ENCODE data around the gene SRPX. TPM values are rescaled to one million over a fixed set of nuclear protein-coding genes. Genes with fewer than 3 reads are reported as not detected.

SRPX gene
- total and polyA plus RNA-seq, 2 donors (not counting 1 experiment from before 2014, with no cell fraction given), result 0.59 TPM; not detected in 1

DNA sequence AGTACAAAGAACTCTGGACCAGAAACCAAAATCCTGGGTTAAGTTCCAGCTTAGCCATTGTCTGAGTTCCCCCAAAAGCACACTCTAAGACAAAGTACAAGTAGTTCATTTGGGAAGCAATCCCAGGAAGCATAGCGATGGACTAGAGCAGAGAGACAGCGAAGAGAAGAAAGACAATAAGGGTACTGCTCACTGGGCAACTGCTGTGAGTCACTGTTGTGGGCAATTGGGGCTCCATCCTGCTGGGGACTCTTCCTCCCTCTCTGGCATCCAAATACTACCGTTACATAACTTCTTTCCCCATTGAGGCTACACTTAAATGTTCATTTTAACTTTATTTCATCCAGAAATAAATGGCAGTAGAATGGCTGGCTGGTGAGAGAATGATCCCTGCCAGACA is 14.1 kb downstream of the SRPX start:
- peaks cover 3 to 4% of the 10 kb centered on the region in 2 donors for H3K4me1 ChIP-seq (ENCODE audit: control insufficient read depth in 2 of 2, insufficient read depth in 2 of 2, low read length in 2 of 2)
- Mint-ChIP-seq H3K4me1 (peaks cover 6% of the 10 kb centered on the region), H3K27me3 (no peaks in the 10 kb centered on the region), H3K27ac (no peak overlapping the region), H3K9me3 (ENCODE audit: insufficient read depth) (peaks cover 4% of the 10 kb centered on the region), H3K4me3 (no peak overlapping the region)
- peaks cover 0 to 10% (median 4%) of the 10 kb centered on the region in 3 donors for H3K9me3 ChIP-seq (ENCODE audit: control extremely low read depth in 1 of 3, control insufficient read depth in 2 of 3, insufficient read depth in 1 of 3, low read length in 2 of 3)
- H3K4me2 ChIP-seq (replicated peaks; ENCODE audit: low read depth, low read length, poor library complexity, severe bottlenecking), result no peak overlapping the region
- no peak overlapping the region for H3K4me3 ChIP-seq (ENCODE audit: control extremely low read depth in 1 of 5, extremely low read depth in 1 of 5, insufficient read depth in 1 of 5, low read depth in 2 of 5, low read length in 4 of 5)
- DNase-seq (no peak), ATAC-seq (ENCODE audit: low read depth) (no peak)
- no peak overlapping the region for H3K27ac ChIP-seq (ENCODE audit: low read length in 2 of 2)
- TF ChIP-seq, protein P1, sequence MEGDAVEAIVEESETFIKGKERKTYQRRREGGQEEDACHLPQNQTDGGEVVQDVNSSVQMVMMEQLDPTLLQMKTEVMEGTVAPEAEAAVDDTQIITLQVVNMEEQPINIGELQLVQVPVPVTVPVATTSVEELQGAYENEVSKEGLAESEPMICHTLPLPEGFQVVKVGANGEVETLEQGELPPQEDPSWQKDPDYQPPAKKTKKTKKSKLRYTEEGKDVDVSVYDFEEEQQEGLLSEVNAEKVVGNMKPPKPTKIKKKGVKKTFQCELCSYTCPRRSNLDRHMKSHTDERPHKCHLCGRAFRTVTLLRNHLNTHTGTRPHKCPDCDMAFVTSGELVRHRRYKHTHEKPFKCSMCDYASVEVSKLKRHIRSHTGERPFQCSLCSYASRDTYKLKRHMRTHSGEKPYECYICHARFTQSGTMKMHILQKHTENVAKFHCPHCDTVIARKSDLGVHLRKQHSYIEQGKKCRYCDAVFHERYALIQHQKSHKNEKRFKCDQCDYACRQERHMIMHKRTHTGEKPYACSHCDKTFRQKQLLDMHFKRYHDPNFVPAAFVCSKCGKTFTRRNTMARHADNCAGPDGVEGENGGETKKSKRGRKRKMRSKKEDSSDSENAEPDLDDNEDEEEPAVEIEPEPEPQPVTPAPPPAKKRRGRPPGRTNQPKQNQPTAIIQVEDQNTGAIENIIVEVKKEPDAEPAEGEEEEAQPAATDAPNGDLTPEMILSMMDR (IDR thresholded peaks at IDR 0.05), result no peak
- no peak for TF ChIP-seq EZH2 (IDR thresholded peaks at IDR 0.05; ENCODE audit: borderline replicate concordance, insufficient read depth, low read depth, low read length, poor library complexity, severe bottlenecking)
- no peak overlapping the region for H2AFZ ChIP-seq (ENCODE audit: insufficient read depth, low read depth, low read length, poor library complexity, severe bottlenecking)
- no CpG with 5 or more reads among the region's 3 CpGs for WGBS (ENCODE audit: insufficient coverage)
- ChIA-PET POLR2A (no interaction called here), CTCF (no interaction called here)
- intact Hi-C loops (cut with micrococcal nuclease), result loop anchor here (10.0 kb wide), 1 partner anchor 78 kb away; no protein-coding TSS in a partner anchor
- no peaks in the 10 kb centered on the region for H3K79me2 ChIP-seq (ENCODE audit: control insufficient read depth, insufficient read depth, low read length)
- H3K36me3 ChIP-seq (replicated peaks in 1 of 2; ENCODE audit: control extremely low read depth in 1 of 2, control insufficient read depth in 1 of 2, extremely low read depth in 1 of 2, insufficient read depth in 2 of 2, low read length in 1 of 2), result no peaks in the 10 kb centered on the region
- H3K9ac ChIP-seq (ENCODE audit: low read length), result no peak overlapping the region
- H3K27me3 ChIP-seq (replicated peaks in 1 of 4; ENCODE audit: control extremely low read depth in 1 of 4, control insufficient read depth in 3 of 4, insufficient read depth in 4 of 4, low read length in 3 of 4), result no peaks in the 10 kb centered on the region
- no peaks in the 10 kb centered on the region for H4K20me1 ChIP-seq (ENCODE audit: control insufficient read depth, insufficient read depth, low read length, poor library complexity, severe bottlenecking)

DNA sequence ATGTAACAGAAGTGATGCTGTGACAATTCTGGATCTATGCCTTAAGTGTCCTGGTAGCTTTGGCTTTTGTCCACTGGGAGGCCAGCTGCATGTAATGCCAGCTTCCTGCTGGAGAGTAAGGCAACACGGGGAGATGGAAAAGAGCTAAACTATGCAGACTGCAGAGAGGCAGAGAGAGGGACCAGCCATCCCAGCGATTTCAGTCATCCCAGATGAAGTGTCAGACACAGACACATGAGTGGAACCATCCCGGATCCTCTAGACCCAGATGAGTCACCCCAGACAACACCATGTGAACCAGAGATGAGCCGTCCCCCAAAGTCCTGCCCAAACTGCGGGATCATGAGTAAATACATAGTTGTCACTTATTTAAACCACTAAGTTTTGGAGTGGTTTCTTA is 14.6 kb downstream of the SRPX start:
- Histone ChIP-seq H3K79me2 (ENCODE audit: control insufficient read depth, insufficient read depth, low read length) (no peaks in the 10 kb centered on the region), H4K20me1 (ENCODE audit: control insufficient read depth, insufficient read depth, low read length, poor library complexity, severe bottlenecking) (no peaks in the 10 kb centered on the region), H3K4me1 (ENCODE audit: control insufficient read depth in 2 of 2, insufficient read depth in 2 of 2, low read length in 2 of 2) (peaks cover 3 to 4% of the 10 kb centered on the region in 2 donors), H3K4me2 (replicated peaks; ENCODE audit: low read depth, low read length, poor library complexity, severe bottlenecking) (no peak overlapping the region), H3K4me3 (ENCODE audit: control extremely low read depth in 1 of 5, extremely low read depth in 1 of 5, insufficient read depth in 1 of 5, low read depth in 2 of 5, low read length in 4 of 5) (no peak overlapping the region), H3K9ac (ENCODE audit: low read length) (no peak overlapping the region), H2AFZ (ENCODE audit: insufficient read depth, low read depth, low read length, poor library complexity, severe bottlenecking) (no peak overlapping the region), H3K27me3 (replicated peaks in 1 of 4; ENCODE audit: control extremely low read depth in 1 of 4, control insufficient read depth in 3 of 4, insufficient read depth in 4 of 4, low read length in 3 of 4) (no peaks in the 10 kb centered on the region), H3K9me3 (ENCODE audit: control extremely low read depth in 1 of 3, control insufficient read depth in 2 of 3, insufficient read depth in 1 of 3, low read length in 2 of 3) (peaks cover 0 to 10% (median 4%) of the 10 kb centered on the region in 3 donors), H3K36me3 (replicated peaks in 1 of 2; ENCODE audit: control extremely low read depth in 1 of 2, control insufficient read depth in 1 of 2, extremely low read depth in 1 of 2, insufficient read depth in 2 of 2, low read length in 1 of 2) (no peaks in the 10 kb centered on the region), H3K27ac (ENCODE audit: low read length in 2 of 2) (no peak overlapping the region)
- Mint-ChIP-seq H3K27me3 (no peaks in the 10 kb centered on the region), H3K9me3 (ENCODE audit: insufficient read depth) (peaks cover 4% of the 10 kb centered on the region), H3K4me3 (no peak overlapping the region), H3K4me1 (peaks cover 6% of the 10 kb centered on the region), H3K27ac (no peak overlapping the region)
- no peak for ATAC-seq (ENCODE audit: low read depth)
- intact Hi-C loops (cut with micrococcal nuclease), result loop anchor here (10.0 kb wide), 1 partner anchor 79 kb away; no protein-coding TSS in a partner anchor
- ChIA-PET POLR2A (no interaction called here), CTCF (no interaction called here)
- no CpG with 5 or more reads among the region's 5 CpGs for WGBS (ENCODE audit: insufficient coverage)
- TF ChIP-seq EZH2 (IDR thresholded peaks at IDR 0.05; ENCODE audit: borderline replicate concordance, insufficient read depth, low read depth, low read length, poor library complexity, severe bottlenecking), result no peak
- TF ChIP-seq, protein P1 (IDR thresholded peaks at IDR 0.05), result no peak
- no peak for DNase-seq

Measured in B cell (primary cell).